Lung microvascular endothelial cell (primary cell): ENCODE results near the gene WDR88. TPM values are rescaled to one million over a fixed set of nuclear protein-coding genes. Genes with fewer than 3 reads are reported as not detected.
"Not testable (repeated sequence)": the region's sequence is repeated elsewhere in the genome, so short reads cannot be mapped to it uniquely, and the experiment has no call there.

Experiments
- DNase-seq, 2 donors: peaks; one replicate each; pipeline versions ENCODE4 v3.0.0 to v3.0.0-alpha.2; 2010; ENCODE audit warnings: low read depth in 2 of 2
- total RNA-seq: library from RNA; depleted of rRNA; stranded (reverse); fragments of >200 nt; gene quantifications from 2 replicates; pipeline ENCODE4 v1.2.1, GENCODE V29; 2014

WDR88 gene
- total RNA-seq, 1 donor from 2014 or later: not detected

- DNase-seq: no peak
Measured at GRCh38 chr19:33196446-33197193, 64.7 kb downstream of the WDR88 start.

GRCh38 chr19:33197591-33198000 is 65.7 kb downstream of the WDR88 start:
- no peak for DNase-seq

- DNase-seq: no peak
Measured at GRCh38 chr19:33198169-33198568, 66.3 kb downstream of the WDR88 start.

GRCh38 chr19:33199441-33200265 is 67.7 kb downstream of the WDR88 start:
- DNase-seq: no peak

GRCh38 chr19:33201473-33201872 is 69.6 kb downstream of the WDR88 start:
- DNase-seq: no peak

GRCh38 chr19:33201886-33202545 is 70.1 kb downstream of the WDR88 start:
- DNase-seq: no peak

DNA sequence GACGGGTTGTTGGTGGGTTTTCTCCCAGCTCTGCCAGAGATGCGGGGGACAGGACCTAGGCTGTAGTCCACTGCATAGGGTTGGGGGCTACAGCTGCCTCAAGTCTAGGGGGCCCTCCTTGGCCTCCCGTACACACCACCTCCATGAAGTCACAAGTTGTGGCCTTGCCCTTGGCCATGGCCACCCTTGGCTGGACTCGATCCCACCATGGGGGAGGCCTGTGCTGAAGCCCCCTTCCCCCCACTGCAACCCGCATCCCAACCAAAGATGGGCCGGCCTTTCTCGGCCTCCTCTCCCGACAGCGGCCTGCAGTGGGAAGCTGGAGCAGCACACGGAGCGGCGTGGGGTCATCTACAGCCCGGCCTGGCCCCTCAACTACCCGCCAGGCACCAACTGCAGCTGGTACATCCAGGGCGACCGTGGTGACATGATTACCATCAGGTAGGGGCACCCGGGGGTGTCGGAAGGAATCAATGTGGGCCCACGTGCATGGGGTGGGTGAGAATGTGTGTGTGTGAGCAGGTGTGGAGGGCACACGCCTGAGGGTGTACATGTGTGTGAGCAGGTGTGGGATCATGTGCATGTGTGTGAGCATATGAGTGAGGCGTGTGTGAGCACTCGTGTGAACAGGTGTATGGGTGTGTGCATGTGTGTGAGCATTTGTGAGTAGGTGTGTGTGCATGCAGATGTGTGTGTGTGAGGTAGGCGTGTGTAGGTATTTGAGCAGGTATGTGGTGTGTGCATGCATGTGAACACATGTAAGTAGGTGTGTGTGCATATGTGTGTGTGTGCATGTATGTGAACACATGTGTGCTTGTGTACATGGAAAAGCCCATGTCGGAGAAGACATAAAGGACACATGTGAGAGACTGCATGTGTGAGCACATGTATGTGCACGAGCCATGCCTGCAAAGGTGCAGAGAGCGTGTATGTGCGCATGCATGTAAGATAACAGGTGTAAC is 70.9 kb downstream of the WDR88 start:
- DNase-seq: no peak

- DNase-seq: no peak
Measured at GRCh38 chr19:33203529-33203928, 71.6 kb downstream of the WDR88 start.

DNA sequence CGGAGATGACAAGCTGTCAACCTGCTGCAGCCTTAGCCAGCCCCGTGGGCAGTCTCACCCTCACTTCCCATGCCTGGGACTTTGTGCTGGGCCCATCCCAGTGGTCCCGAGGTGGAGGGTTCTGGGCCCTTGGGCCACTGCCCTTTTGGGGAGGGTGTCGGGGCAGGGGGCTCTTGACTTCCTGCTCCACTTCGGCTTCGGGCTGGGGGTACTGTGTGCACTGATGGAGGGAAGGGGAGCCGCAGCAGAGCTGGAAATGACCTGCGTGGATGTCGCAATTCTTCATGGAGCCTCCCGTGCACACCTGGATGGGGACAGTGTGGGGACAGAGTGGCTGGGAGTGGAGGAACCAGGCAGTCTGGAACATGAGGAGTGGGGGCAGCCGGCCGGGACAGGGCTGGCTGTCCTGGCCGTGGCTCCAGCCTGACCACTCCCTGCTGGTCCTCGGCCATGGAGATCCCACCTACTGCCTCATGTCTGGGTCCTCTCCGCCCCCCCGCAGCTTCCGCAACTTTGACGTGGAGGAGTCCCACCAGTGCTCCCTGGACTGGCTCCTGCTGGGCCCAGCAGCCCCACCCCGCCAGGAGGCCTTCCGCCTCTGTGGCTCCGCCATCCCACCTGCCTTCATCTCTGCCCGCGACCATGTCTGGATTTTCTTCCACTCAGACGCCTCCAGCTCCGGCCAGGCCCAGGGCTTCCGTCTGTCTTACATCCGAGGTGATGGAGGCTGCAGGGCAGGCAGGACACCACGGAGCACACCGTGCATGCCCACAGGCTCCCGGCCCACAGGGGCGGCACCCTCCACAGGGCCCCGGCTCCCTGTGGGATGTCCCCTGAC is 72.4 kb downstream of the WDR88 start:
- no peak for DNase-seq

- no peak for DNase-seq
Measured at GRCh38 chr19:33205110-33205509, 73.2 kb downstream of the WDR88 start.

DNA sequence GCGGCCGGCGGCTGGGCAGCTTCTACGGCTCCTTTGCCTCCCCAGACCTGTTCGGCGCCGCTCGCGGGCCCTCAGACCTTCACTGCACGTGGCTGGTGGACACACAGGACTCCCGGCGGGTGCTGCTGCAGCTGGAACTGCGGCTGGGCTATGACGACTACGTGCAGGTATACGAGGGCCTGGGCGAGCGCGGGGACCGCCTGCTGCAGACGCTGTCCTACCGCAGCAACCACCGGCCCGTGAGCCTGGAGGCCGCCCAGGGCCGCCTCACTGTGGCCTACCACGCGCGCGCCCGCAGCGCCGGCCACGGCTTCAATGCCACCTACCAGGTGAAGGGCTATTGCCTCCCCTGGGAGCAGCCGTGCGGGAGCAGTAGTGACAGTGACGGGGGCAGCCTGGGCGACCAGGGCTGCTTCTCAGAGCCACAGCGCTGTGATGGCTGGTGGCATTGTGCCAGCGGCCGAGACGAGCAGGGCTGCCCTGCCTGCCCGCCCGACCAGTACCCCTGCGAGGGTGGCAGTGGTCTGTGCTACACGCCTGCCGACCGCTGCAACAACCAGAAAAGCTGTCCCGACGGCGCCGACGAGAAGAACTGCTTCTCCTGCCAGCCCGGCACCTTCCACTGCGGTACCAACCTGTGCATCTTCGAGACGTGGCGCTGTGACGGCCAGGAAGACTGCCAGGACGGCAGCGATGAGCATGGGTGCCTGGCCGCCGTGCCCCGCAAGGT is 73.8 kb downstream of the WDR88 start:
- no peak for DNase-seq

GRCh38 chr19:33206261-33207039 is 74.5 kb downstream of the WDR88 start:
- DNase-seq: no peak

- no peak for DNase-seq
Measured at GRCh38 chr19:33207040-33207620, 75.2 kb downstream of the WDR88 start.

GRCh38 chr19:33207903-33208302 is 76.0 kb downstream of the WDR88 start:
- DNase-seq: no peak

DNA sequence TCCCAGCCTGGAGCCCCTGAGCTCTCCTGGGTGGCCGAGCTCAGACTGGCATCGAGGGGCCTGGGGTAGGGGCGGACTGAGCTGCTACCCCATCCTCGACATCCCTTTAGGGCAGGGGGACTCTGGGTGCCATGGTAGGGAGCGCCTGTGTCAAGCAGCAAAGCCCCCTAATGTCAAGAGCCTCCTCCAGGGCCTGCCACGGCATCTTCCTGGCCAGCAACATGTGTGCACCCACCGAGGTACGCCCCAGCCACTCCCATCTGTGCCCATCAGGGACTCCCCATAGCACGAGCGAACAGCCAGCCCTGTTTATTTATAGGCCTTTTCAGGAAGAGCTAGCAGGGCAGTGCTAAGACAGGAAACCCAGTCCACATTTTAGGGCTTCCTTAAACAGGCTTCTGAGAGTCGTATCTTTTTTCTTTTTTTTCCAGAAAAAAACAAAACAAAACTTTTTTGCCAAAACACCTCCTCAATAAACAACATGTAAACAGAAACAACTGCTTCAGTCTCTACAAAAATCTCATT is 76.5 kb downstream of the WDR88 start:
- no peak for DNase-seq

GRCh38 chr19:33208904-33209849 is 77.3 kb downstream of the WDR88 start:
- DNase-seq: no peak

GRCh38 chr19:33209850-33210230 is 77.9 kb downstream of the WDR88 start:
- not testable (repeated sequence) for DNase-seq
